DND-41 (cell line): ENCODE measurements around the gene SRCIN1.

Experiments used
- ATAC-seq: fragments of 200-7000 bp; cut with Tn5 transposase; 3 replicates; pipeline ENCODE4 v1.9.1; 2021; ENCODE audit warnings: low read depth; ENCODE audit not compliant: insufficient read depth
- DNase-seq: peaks from one replicate; pipeline ENCODE4 v3.0.0-alpha.2; 2020
- H2AFZ ChIP-seq: 2 replicates; pipeline ENCODE4 v1.6.0; 2012; ENCODE audit warnings: low read depth, low read length
- H3K27ac ChIP-seq: 2 replicates; pipeline ENCODE4 v1.5.1; 2012; ENCODE audit warnings: low read length, inconsistent platforms
- H3K27me3 ChIP-seq: fragments of 200-600 bp; sonication (generic); 2 replicates; pipeline ENCODE4 v1.6.0; 2012; ENCODE audit warnings: low read length, mild to moderate bottlenecking, inconsistent platforms; ENCODE audit not compliant: insufficient read depth, poor library complexity
- H3K36me3 ChIP-seq: 2 replicates; pipeline ENCODE4 v1.5.1; 2012; ENCODE audit warnings: low read length, inconsistent platforms; ENCODE audit not compliant: insufficient read depth
- H3K4me1 ChIP-seq: 2 replicates; pipeline ENCODE4 v1.5.1; 2012; ENCODE audit warnings: mild to moderate bottlenecking, low read length; ENCODE audit not compliant: insufficient read depth
- H3K4me2 ChIP-seq: 2 replicates; pipeline ENCODE4 v1.6.0; 2012; ENCODE audit warnings: mild to moderate bottlenecking, moderate library complexity, low read length, inconsistent platforms; ENCODE audit not compliant: insufficient read depth
- H3K4me3 ChIP-seq, 2 experiments: fragments of 200-600 bp in 1 of 2; shearing (Covaris generic) in 1 of 2; 2 replicates each; pipeline ENCODE4 v1.5.1; 2012 to 2016; ENCODE audit warnings: inconsistent platforms in 2 of 2, low read length in 2 of 2, mild to moderate bottlenecking in 2 of 2, low read depth in 1 of 2, moderate library complexity in 1 of 2
- H3K79me2 ChIP-seq: 2 replicates; pipeline ENCODE4 v1.6.0; 2012; ENCODE audit warnings: low read length, inconsistent platforms; ENCODE audit not compliant: insufficient read depth
- H3K9ac ChIP-seq: 2 replicates; pipeline ENCODE4 v1.6.0; 2012; ENCODE audit warnings: low read depth, mild to moderate bottlenecking, inconsistent platforms, low read length, moderate library complexity
- H3K9me3 ChIP-seq: 2 replicates; pipeline ENCODE4 v1.5.1; 2012; ENCODE audit warnings: low read length, moderate library complexity, mild to moderate bottlenecking, inconsistent platforms; ENCODE audit not compliant: insufficient read depth, severe bottlenecking
- H4K20me1 ChIP-seq: 2 replicates; pipeline ENCODE4 v1.6.0; 2012; ENCODE audit warnings: low read length; ENCODE audit not compliant: insufficient read depth
- EZH2 ChIP-seq: IDR thresholded peaks from 3 replicates; pipeline ENCODE4 v1.6.1; 2012; ENCODE audit warnings: borderline replicate concordance, low read depth, mild to moderate bottlenecking, moderate library complexity, low read length, inconsistent platforms; ENCODE audit not compliant: severe bottlenecking
- TF ChIP-seq, protein P1 (sequence below): IDR thresholded peaks from 2 replicates; pipeline ENCODE4 v1.5.1; 2012; ENCODE audit warnings: borderline replicate concordance, low read length, moderate library complexity, mild to moderate bottlenecking; ENCODE audit not compliant: poor library complexity, severe bottlenecking; ENCODE audit errors: extremely low read depth

The SRCIN1 gene

DNA sequence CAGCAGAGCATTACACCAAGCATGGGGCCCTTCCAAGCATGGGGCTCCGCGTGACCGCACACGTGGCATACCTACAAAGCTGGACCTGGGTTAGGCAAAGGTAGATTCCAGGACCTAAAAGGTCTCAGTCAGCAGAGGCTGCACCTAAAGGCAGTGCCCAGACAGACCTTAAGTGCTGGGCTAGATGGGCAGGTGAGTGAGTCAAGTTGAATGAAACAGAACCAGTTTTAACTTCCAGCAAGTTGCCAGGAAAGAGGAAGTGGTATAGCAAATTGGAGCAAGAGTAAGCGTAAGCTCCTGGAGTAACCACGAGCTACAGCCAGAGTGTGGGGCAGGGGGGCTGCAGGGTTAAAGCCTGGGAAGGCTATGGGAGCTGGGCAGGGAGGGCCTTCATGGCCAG lies 49.5 kb downstream of the SRCIN1 start:
- DNase-seq = no peak
- peaks cover 34% of the 10 kb centered on the region for H3K4me1 ChIP-seq

DNA sequence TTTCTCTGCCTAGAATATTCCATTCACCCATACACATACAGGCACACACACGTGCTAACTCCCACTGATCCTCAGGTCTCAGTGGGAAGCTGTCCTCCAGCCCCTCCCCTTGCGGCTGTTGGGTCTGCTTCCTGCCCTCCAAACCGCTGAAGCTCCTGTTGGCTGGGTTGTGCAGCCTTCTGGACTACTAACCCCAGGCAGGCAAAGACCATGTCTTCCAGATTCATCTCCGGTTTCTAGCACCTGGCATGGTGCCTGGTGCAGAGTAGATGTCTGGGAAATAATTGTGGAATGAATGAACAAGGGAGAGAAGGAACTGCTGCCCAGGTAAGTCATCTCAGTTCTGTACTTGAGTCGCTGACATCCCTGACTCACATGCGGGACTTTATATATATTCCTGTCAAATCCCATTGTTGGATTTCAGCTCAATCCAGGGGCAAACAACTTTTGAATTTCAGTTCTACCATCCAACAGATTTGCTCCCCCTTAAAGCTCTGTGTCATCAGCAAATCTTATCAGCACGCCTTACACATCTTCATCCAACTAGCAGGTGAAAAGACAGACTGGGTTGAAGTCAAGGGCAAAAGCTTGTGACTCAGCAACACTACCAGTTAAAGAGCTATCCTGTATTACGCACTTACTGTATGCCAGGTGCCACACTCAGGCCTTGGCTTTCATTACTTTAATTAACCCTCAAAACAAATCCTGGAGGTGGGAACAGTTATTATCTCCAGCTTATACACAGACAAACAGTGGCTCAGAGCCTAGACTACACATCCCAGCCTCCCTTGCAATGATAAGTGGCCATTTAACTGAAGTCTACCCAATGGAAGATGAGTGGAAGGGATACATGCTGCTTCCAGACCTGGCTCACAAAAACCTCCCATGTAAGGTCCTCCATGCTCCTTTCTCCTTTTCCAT lies 51.1 kb downstream of the SRCIN1 start:
- ATAC-seq (no peak), DNase-seq (no peak)
- Histone ChIP-seq H4K20me1 (0 out of 2 replicates have a peak, but pooled peaks cover under 1% of the 10 kb centered on the region), H3K36me3 (no peaks in the 10 kb centered on the region), H3K9me3 (no peaks in the 10 kb centered on the region), H3K4me1 (peaks cover 26% of the 10 kb centered on the region), H3K4me3 (no peak overlapping the region), H3K9ac (no peak overlapping the region), H3K4me2 (no peak overlapping the region), H2AFZ (no peak overlapping the region), H3K27me3 (peaks cover 11% of the 10 kb centered on the region), H3K27ac (no peak overlapping the region), H3K79me2 (no peaks in the 10 kb centered on the region)
- TF ChIP-seq, protein P1, sequence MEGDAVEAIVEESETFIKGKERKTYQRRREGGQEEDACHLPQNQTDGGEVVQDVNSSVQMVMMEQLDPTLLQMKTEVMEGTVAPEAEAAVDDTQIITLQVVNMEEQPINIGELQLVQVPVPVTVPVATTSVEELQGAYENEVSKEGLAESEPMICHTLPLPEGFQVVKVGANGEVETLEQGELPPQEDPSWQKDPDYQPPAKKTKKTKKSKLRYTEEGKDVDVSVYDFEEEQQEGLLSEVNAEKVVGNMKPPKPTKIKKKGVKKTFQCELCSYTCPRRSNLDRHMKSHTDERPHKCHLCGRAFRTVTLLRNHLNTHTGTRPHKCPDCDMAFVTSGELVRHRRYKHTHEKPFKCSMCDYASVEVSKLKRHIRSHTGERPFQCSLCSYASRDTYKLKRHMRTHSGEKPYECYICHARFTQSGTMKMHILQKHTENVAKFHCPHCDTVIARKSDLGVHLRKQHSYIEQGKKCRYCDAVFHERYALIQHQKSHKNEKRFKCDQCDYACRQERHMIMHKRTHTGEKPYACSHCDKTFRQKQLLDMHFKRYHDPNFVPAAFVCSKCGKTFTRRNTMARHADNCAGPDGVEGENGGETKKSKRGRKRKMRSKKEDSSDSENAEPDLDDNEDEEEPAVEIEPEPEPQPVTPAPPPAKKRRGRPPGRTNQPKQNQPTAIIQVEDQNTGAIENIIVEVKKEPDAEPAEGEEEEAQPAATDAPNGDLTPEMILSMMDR = no peak
- TF ChIP-seq EZH2 = no peak

More for the DNA sequence above, 49.5 kb downstream of the SRCIN1 start:
- TF ChIP-seq EZH2 = no peak
- TF ChIP-seq, protein P1 = no peak
- no peak overlapping the region for H3K27ac ChIP-seq
- H3K79me2 ChIP-seq = no peaks in the 10 kb centered on the region
- no peak for ATAC-seq
- H3K36me3 ChIP-seq = no peaks in the 10 kb centered on the region
- H3K4me3 ChIP-seq = no peak overlapping the region
- no peak overlapping the region for H2AFZ ChIP-seq
- peaks cover 21% of the 10 kb centered on the region for H3K27me3 ChIP-seq
- H3K9ac ChIP-seq = no peak overlapping the region
- 0 out of 2 replicates have a peak, but pooled peaks cover 15% of the 10 kb centered on the region for H4K20me1 ChIP-seq
- no peaks in the 10 kb centered on the region for H3K9me3 ChIP-seq
- no peak overlapping the region for H3K4me2 ChIP-seq

DNA sequence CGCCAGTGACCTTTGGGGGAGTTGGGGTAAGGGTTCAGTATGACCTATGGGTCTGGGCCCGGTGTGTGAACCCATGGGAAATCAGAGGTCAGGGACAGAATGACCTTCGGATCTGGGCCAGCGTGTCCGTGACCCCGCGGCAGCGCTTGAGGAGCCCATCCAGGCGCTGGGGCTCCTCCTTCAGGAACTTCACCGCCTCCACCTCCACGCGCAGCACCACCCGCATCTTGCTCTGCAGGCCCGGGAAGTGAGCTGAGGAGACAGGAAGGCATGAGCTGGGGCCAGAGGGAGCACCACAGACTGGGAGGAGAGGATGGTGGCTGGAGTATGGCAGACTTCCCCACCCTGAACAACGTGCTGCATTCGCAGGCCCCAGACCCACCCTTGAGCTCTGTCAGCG lies 53.4 kb downstream of the SRCIN1 start:
- Histone ChIP-seq H3K79me2 (no peaks in the 10 kb centered on the region), H4K20me1 (no peaks in the 10 kb centered on the region), H3K4me3 (no peak overlapping the region), H3K27ac (no peak overlapping the region), H3K36me3 (no peaks in the 10 kb centered on the region), H2AFZ (no peak overlapping the region), H3K9me3 (no peaks in the 10 kb centered on the region), H3K4me2 (no peak overlapping the region), H3K27me3 (no peaks in the 10 kb centered on the region), H3K9ac (no peak overlapping the region), H3K4me1 (peaks cover 3% of the 10 kb centered on the region)
- DNase-seq (no peak), ATAC-seq (no peak)
- TF ChIP-seq, protein P1 = no peak
- no peak for TF ChIP-seq EZH2
